Activated T-cell treated with anti-CD3 and anti-CD28 coated beads, Interleukin-2, amount 50 U/mL, for 24 hours (primary cell): ENCODE measurements around the gene GMEB2.

Source experiments
- DNase-seq: peaks from one replicate; pipeline ENCODE4 v3.0.0-alpha.2; 2020
- H3K27ac Mint-ChIP-seq: 2 replicates; pipeline ENCODE4 v1.8.0; 2020; ENCODE audit warnings: mild to moderate bottlenecking, mixed read lengths
- H3K27me3 Mint-ChIP-seq: 2 replicates; pipeline ENCODE4 v1.8.0; 2020; ENCODE audit warnings: mixed read lengths
- H3K36me3 Mint-ChIP-seq: 2 replicates; pipeline ENCODE4 v1.8.0; 2020; ENCODE audit warnings: low read depth, mixed read lengths
- H3K4me1 Mint-ChIP-seq: 2 replicates; pipeline ENCODE4 v1.8.0; 2020; ENCODE audit warnings: low read depth, mixed read lengths
- H3K4me3 Mint-ChIP-seq: 2 replicates; pipeline ENCODE4 v1.8.0; 2020; ENCODE audit warnings: mild to moderate bottlenecking, moderate library complexity, mixed read lengths
- H3K9me3 Mint-ChIP-seq: 2 replicates; pipeline ENCODE4 v1.8.0; 2020; ENCODE audit warnings: mixed read lengths

GMEB2 gene

DNA sequence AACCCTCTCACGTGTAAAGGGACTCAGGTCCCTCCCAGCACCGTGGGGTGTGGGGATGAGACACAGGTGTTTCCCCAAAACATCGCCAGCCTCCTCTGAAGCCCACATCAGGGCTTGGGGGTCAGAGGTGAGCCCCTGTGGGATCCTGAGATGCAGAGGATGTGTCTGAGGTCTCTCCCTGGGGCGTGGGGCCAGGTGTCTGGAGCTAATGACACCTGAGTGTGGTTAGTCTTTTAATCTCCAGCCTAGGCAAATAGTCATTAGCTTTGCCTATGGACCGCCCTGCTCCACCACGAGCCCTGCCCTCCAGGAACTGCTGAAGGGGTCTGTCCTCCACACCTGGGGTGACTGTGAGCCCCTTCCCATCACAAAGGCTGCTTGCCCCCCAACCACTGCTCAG lies 81.1 kb downstream of the GMEB2 start:
- DNase-seq, result no peak
- Mint-ChIP-seq H3K4me3 (no peak overlapping the region), H3K36me3 (no peaks in the 10 kb centered on the region), H3K27me3 (peaks cover 5% of the 10 kb centered on the region), H3K9me3 (no peaks in the 10 kb centered on the region), H3K27ac (no peak overlapping the region), H3K4me1 (no peaks in the 10 kb centered on the region)

DNA sequence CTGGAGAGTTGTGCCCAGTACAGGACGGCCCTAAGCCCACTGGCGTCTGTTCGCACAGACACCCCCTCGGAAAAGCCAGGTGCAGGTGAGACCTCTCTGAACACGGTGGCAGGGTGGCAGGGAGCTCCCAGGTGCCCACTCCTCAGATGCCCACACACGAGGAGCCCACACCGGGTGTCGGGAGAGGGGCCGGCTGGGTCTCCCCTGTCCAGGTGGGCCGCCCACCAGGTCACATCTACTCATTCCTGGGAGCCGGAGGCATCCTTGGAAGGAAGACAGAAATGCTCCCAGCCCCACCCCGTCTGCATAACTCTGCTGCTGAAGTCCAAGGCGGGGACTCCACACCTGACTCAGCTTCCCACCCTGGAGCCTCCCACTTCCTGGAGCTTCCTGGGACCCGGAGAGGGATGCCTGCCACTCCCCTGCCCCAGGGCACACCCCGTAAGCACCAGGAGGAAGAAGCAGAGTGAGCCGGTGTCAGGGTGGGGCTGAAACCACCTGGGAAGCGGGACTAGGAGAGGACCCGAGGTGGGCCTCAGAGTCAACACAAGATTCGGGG lies 81.9 kb downstream of the GMEB2 start:
- Mint-ChIP-seq H3K4me3 (no peak overlapping the region), H3K9me3 (no peaks in the 10 kb centered on the region)

GRCh38 chr20:63544241-63544957 lies 82.5 kb downstream of the GMEB2 start:
- Mint-ChIP-seq H3K9me3 (no peaks in the 10 kb centered on the region), H3K4me3 (no peak overlapping the region), H3K36me3 (no peaks in the 10 kb centered on the region), H3K4me1 (peaks cover 5% of the 10 kb centered on the region), H3K27me3 (peaks cover 3% of the 10 kb centered on the region), H3K27ac (no peak overlapping the region)
- DNase-seq, result no peak

More for the DNA sequence above, 81.9 kb downstream of the GMEB2 start:
- Mint-ChIP-seq H3K4me1 (peaks cover 4% of the 10 kb centered on the region), H3K27ac (no peak overlapping the region), H3K27me3 (peaks cover 5% of the 10 kb centered on the region), H3K36me3 (no peaks in the 10 kb centered on the region)
- no peak for DNase-seq

DNA sequence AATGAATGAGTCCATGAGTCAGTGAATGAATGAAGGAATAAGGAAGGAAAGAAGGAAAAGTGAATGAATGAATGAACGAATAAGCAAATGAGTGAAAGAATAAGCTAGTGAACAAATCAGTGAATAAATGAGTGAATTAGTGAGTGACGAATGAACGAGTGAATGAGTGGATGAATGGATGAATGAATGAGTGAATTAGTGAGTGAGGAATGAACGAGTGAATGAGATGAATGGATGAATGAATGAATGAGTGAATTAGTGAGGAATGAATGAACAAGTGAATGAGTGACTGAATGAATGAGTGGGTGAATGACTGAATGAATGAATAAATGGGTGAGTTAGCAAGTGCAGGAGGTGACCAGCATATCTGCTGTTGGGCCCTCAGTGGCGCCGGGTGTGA lies 83.2 kb downstream of the GMEB2 start:
- no peak for DNase-seq
- Mint-ChIP-seq H3K36me3 (no peaks in the 10 kb centered on the region), H3K4me1 (peaks cover 5% of the 10 kb centered on the region), H3K9me3 (no peaks in the 10 kb centered on the region), H3K27ac (no peak overlapping the region), H3K27me3 (no peaks in the 10 kb centered on the region), H3K4me3 (no peak overlapping the region)

DNA sequence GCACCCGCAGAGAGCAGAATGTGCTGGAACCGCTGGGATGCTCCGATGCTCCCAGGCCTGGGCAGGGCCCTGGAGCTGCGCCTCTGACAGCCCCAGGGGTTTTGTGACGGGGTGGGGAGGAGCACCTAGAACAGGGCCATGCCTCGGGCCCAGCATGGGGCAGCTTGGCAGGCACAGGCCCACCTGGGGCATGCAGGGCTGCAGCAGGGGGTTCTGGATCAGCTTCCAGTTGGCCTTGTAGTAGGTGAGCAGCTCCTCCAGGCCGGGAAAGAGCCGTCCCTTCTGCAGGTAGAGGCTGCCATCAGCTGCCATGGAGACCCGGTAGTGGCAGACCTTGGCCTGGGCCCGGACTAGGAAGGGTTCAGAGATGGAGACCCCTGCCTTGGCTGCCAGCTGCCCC lies 83.8 kb downstream of the GMEB2 start:
- DNase-seq, result no peak
- Mint-ChIP-seq H3K36me3 (no peaks in the 10 kb centered on the region), H3K4me3 (no peak overlapping the region), H3K27ac (no peak overlapping the region), H3K4me1 (peaks cover 10% of the 10 kb centered on the region), H3K9me3 (no peaks in the 10 kb centered on the region), H3K27me3 (no peaks in the 10 kb centered on the region)

GRCh38 chr20:63542696-63543095 lies 84.2 kb downstream of the GMEB2 start:
- no peaks in the 10 kb centered on the region for H3K27me3 Mint-ChIP-seq
- no peaks in the 10 kb centered on the region for H3K36me3 Mint-ChIP-seq
- peaks cover 12% of the 10 kb centered on the region for H3K4me1 Mint-ChIP-seq
- no peaks in the 10 kb centered on the region for H3K9me3 Mint-ChIP-seq
- no peak overlapping the region for H3K4me3 Mint-ChIP-seq
- no peak overlapping the region for H3K27ac Mint-ChIP-seq
- DNase-seq, result no peak

DNA sequence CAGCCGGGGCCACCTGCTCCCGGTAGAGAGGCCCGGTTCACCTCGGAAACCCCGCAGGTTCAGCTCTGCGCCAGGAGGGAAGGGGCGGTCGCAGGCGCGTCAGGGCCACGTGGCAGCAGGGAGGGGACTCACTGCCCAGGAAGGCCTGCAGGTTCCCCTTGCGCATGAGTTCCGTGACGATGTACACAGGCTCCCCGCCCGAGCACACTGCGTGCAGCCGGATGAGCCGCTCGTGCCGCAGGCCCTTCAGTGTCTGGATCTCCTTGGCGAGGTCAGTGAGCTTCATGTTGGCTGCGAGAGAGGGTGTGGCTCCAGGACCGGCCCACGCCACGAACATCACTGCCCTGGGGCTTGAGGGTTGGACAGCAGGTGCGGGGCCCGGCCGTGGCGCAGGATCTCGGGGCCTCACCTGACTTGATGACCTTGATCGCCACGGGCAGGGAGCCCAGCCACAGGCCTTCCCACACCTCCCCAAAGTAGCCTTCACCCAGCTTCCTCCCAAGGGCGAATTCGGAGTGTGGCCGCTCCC lies 84.8 kb downstream of the GMEB2 start:
- H3K4me1 Mint-ChIP-seq, result peaks cover 14% of the 10 kb centered on the region
- no peaks in the 10 kb centered on the region for H3K9me3 Mint-ChIP-seq
- no peak overlapping the region for H3K27ac Mint-ChIP-seq
- H3K27me3 Mint-ChIP-seq, result no peaks in the 10 kb centered on the region
- H3K36me3 Mint-ChIP-seq, result no peaks in the 10 kb centered on the region
- H3K4me3 Mint-ChIP-seq, result no peak overlapping the region
- DNase-seq, result no peak

DNA sequence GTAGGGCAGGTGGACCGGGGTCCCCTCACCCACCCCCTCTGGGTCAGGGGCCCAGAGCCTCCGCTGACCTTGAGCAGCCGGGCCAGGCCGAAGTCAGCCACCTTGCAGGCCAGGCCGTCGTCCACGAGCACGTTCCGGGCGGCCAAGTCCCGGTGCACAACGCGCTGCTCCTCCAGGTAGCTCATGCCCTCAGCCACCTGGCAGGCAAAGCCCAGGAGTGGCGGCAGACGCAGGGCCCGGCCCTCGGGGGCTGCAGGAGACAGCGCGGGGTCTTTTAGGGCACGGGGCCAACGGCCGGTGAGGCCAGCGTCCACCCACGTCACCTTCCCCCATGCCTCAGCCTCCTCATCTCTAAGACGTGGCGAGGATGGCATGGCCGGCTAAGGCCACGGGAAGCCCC lies 85.5 kb downstream of the GMEB2 start:
- Mint-ChIP-seq H3K27ac (no peak overlapping the region), H3K27me3 (no peaks in the 10 kb centered on the region), H3K4me3 (no peak overlapping the region), H3K9me3 (no peaks in the 10 kb centered on the region), H3K4me1 (peaks cover 17% of the 10 kb centered on the region), H3K36me3 (no peaks in the 10 kb centered on the region)
- DNase-seq, result no peak

- H3K27ac Mint-ChIP-seq, result no peak overlapping the region
- no peaks in the 10 kb centered on the region for H3K9me3 Mint-ChIP-seq
- H3K4me3 Mint-ChIP-seq, result no peak overlapping the region
- DNase-seq, result no peak
- peaks cover 19% of the 10 kb centered on the region for H3K4me1 Mint-ChIP-seq
- no peaks in the 10 kb centered on the region for H3K36me3 Mint-ChIP-seq
- H3K27me3 Mint-ChIP-seq, result no peaks in the 10 kb centered on the region
Observed at GRCh38 chr20:63540417-63541186, 86.3 kb downstream of the GMEB2 start.

DNA sequence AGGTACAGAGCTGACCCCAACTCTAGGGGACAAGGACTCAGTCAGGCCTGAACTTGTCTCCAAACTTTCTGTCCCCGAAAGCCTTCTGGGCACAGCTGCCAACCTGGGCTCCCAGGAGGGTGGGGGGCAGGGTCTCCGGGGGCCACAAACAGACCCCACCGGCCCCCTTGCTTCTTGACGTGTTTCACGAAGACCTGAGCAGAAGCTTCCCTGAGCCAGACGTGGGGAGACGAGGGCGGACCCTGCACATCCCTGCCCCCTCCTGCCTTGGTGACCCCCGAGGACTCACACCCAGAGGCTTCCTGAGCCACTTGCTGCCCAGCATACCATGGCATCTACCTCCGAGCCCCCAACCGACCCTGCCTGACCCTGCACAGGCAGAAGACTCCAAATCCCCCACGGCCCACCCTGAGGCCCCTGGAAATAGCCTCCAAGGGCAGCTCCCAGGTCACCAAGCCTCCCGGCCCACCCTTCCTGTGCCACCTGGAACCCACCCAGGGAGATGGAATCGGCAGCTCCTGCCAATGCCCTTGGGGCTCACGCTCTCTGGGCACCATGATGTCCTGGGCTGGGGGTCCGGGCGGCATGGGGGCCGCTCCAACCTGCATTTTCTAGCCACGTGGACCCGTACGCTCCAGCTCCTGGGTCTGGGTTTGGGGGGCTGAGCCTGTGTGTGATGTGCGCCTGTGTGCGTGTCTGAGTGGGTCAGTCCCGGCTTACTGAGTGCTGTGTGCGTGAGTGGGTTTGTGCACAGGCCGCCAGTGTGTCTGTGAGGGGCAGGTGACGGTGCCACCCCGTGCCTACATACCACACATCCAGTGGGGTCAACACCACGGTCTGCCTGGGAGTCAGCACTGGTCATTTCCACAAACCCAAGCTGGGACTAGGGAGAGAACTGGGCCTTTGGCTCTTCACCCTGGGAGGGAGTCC lies 87.2 kb downstream of the GMEB2 start:
- Mint-ChIP-seq H3K9me3 (no peaks in the 10 kb centered on the region), H3K27ac (no peak overlapping the region), H3K4me3 (no peak overlapping the region), H3K36me3 (no peaks in the 10 kb centered on the region), H3K27me3 (no peaks in the 10 kb centered on the region), H3K4me1 (peaks cover 19% of the 10 kb centered on the region)
- no peak for DNase-seq

GRCh38 chr20:63539092-63539430 lies 87.8 kb downstream of the GMEB2 start:
- Mint-ChIP-seq H3K36me3 (no peaks in the 10 kb centered on the region), H3K4me3 (no peak overlapping the region), H3K9me3 (no peaks in the 10 kb centered on the region), H3K27me3 (no peaks in the 10 kb centered on the region), H3K27ac (no peak overlapping the region), H3K4me1 (peaks cover 19% of the 10 kb centered on the region)
- no peak for DNase-seq

DNA sequence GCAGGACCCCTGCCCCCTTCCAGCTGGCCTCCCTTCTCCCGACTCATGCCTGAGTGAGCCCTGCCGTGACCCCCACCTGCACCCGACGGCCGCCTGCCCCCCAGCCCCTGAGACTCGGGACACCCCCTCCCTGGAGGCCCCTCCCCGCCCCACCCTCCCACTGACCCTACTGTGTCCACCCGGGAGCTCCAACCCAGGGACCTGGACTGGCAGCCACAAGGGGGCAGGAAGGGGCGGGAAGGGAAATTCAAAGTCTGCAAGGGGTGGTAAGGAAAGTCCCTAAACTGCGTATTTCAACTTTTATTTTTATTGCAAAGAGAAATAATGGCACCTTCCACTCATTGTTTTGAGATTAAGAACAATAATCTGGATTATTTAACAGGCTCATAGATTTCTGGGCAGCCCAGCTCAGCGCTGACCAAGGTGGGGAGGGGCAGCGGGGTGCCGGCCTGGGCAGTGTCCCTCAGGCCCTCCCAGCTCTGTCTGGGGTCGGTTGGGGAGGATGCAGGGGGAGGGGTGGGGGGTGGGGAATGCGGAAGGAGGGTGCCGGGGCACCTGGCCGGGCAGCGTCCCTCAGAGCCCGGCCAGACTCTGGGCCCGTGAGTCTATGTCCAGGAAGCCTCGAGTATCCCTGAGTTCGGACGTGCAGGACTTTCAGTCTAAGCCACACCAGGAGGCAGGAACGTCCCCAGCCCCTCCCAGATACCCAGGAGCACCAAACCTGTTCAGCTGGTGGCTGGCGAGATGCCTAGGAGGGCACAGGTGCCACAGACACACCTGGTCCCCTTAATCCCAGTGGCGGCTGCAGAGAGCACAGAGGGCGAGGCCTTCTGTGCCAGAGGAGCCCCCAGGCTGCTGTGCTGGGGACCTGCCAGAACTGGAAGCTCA lies 88.5 kb downstream of the GMEB2 start:
- H3K9me3 Mint-ChIP-seq, result no peaks in the 10 kb centered on the region
- no peak for DNase-seq
- H3K4me3 Mint-ChIP-seq, result peak overlapping the region; percentile 50
- H3K27ac Mint-ChIP-seq, result peak overlapping the region; percentile 84
- H3K27me3 Mint-ChIP-seq, result no peaks in the 10 kb centered on the region
- peaks cover 19% of the 10 kb centered on the region for H3K4me1 Mint-ChIP-seq
- no peaks in the 10 kb centered on the region for H3K36me3 Mint-ChIP-seq
